Activated naive CD4-positive, alpha-beta T cell treated with anti-CD3 and anti-CD28 coated beads for 36 hours (primary cell): ENCODE results near the gene TRIM61. TPM values are rescaled to one million over a fixed set of nuclear protein-coding genes. Genes with fewer than 3 reads are reported as not detected.
"Not testable (repeated sequence)": the region's sequence is repeated elsewhere in the genome, so short reads cannot be mapped to it uniquely, and the experiment has no call there.

ENCODE experiments used
- CTCF ChIA-PET: fragments of 350-600 bp; sonication (Branson Sonifier 250); formaldehyde crosslinking; loops from one replicate; lab custom pipeline; 2021; ENCODE audit warnings: antibody characterized with exemption; lab: Charles Lee
- DNase-seq: peaks from one replicate; pipeline ENCODE4 v3.0.0-alpha.2; 2020
- H3K27ac Mint-ChIP-seq: one replicate; pipeline ENCODE4 v1.8.0; 2021; ENCODE audit warnings: mild to moderate bottlenecking, mixed read lengths
- H3K27me3 Mint-ChIP-seq: one replicate; pipeline ENCODE4 v1.8.0; 2021; ENCODE audit warnings: low read depth, mixed read lengths
- H3K36me3 Mint-ChIP-seq: one replicate; pipeline ENCODE4 v1.8.0; 2021; ENCODE audit warnings: low read depth, mixed read lengths
- H3K4me1 Mint-ChIP-seq: one replicate; pipeline ENCODE4 v1.8.0; 2021; ENCODE audit warnings: low read depth, mixed read lengths
- H3K4me3 Mint-ChIP-seq: one replicate; pipeline ENCODE4 v1.8.0; 2021; ENCODE audit warnings: mild to moderate bottlenecking, moderate library complexity, mixed read lengths
- H3K9me3 Mint-ChIP-seq: one replicate; pipeline ENCODE4 v1.8.0; 2021; ENCODE audit warnings: mixed read lengths
- intact Hi-C: fragments of 100-400 bp; cut with micrococcal nuclease; formaldehyde crosslinking; loops from one replicate; pipeline ENCODE4 v1.15.1; 2023
- total RNA-seq, 2 experiments: library from RNA; stranded (reverse); gene quantifications; one replicate each; pipeline ENCODE4 v1.2.3, GENCODE V29; 2021

TRIM61 gene
- total RNA-seq, 2 experiments from 2014 or later = 0.67 to 0.84 TPM

GRCh38 chr4:164930647-164931046 is 46.8 kb downstream of the TRIM61 start:
- no peaks in the 10 kb centered on the region for H3K9me3 Mint-ChIP-seq
- no peak overlapping the region for H3K4me3 Mint-ChIP-seq
- H3K27ac Mint-ChIP-seq = no peak overlapping the region
- intact Hi-C loops = no loop called here
- CTCF ChIA-PET = interaction anchor here (1.0 kb wide), 1 partner anchor 162 kb away, joined by 5 read pairs; no protein-coding TSS in a partner anchor
- DNase-seq = no peak
- H3K4me1 Mint-ChIP-seq = no peaks in the 10 kb centered on the region
- no peaks in the 10 kb centered on the region for H3K36me3 Mint-ChIP-seq
- no peaks in the 10 kb centered on the region for H3K27me3 Mint-ChIP-seq

- H3K9me3 Mint-ChIP-seq, H3K27me3 Mint-ChIP-seq, CTCF ChIA-PET, H3K4me1 Mint-ChIP-seq, H3K4me3 Mint-ChIP-seq, H3K27ac Mint-ChIP-seq, DNase-seq, intact Hi-C loops, H3K36me3 Mint-ChIP-seq: not testable (repeated sequence)
Observed at GRCh38 chr4:164927101-164927500, 50.4 kb downstream of the TRIM61 start.

GRCh38 chr4:164926301-164926700 is 51.2 kb downstream of the TRIM61 start:
- H3K36me3 Mint-ChIP-seq = no peaks in the 10 kb centered on the region
- intact Hi-C loops = no loop called here
- CTCF ChIA-PET = no interaction called here
- H3K27ac Mint-ChIP-seq = no peak overlapping the region
- H3K9me3 Mint-ChIP-seq = no peaks in the 10 kb centered on the region
- H3K4me1 Mint-ChIP-seq = no peaks in the 10 kb centered on the region
- no peak for DNase-seq
- no peak overlapping the region for H3K4me3 Mint-ChIP-seq
- no peaks in the 10 kb centered on the region for H3K27me3 Mint-ChIP-seq

- no peak for DNase-seq
- no peaks in the 10 kb centered on the region for H3K9me3 Mint-ChIP-seq
- H3K4me1 Mint-ChIP-seq = no peaks in the 10 kb centered on the region
- H3K4me3 Mint-ChIP-seq = no peak overlapping the region
- no peaks in the 10 kb centered on the region for H3K27me3 Mint-ChIP-seq
- no peaks in the 10 kb centered on the region for H3K36me3 Mint-ChIP-seq
- intact Hi-C loops = no loop called here
- H3K27ac Mint-ChIP-seq = no peak overlapping the region
- CTCF ChIA-PET = no interaction called here
Observed at GRCh38 chr4:164924670-164925238, 52.7 kb downstream of the TRIM61 start.

GRCh38 chr4:164918956-164919355 is 58.5 kb downstream of the TRIM61 start:
- Mint-ChIP-seq H3K27me3 (no peaks in the 10 kb centered on the region), H3K4me3 (no peak overlapping the region), H3K9me3 (no peaks in the 10 kb centered on the region), H3K4me1 (no peaks in the 10 kb centered on the region), H3K27ac (no peak overlapping the region), H3K36me3 (no peaks in the 10 kb centered on the region)
- DNase-seq = no peak
- CTCF ChIA-PET = no interaction called here
- intact Hi-C loops = no loop called here

Other genes starting within 250 kb of the TRIM61 start
- not detected for gene SMIM31, start 223.5 kb downstream of the TRIM61 start, total RNA-seq
- gene APELA, start 100.5 kb downstream of the TRIM61 start, total RNA-seq = not detected
- gene TRIM60, start 54.3 kb upstream of the TRIM61 start, total RNA-seq = not detected
- not detected for gene TRIM75, start 76.2 kb upstream of the TRIM61 start, total RNA-seq
- 1 to 10 TPM; 6.3 to 8.9 TPM for gene TMEM192, start 135.2 kb upstream of the TRIM61 start, total RNA-seq
- 10 to 100 TPM; 36.8 to 39.2 TPM for gene KLHL2, start 229.9 kb upstream of the TRIM61 start, total RNA-seq